Heart left ventricle (tissue), 13 donors: ENCODE results near the gene MAPK8.

Source experiments
- CTCF ChIP-seq, 12 donors: fragments of 200-600 bp; sonication (generic) in 4 of 12; IDR thresholded peaks; one replicate each; pipeline versions ENCODE4 v1.5.0 to v1.8.0; 2018 to 2022; ENCODE audit warnings: antibody characterized with exemption in 12 of 12, mild to moderate bottlenecking in 5 of 12
- POLR2A ChIP-seq, 2 donors: fragments of 450-650 bp; IDR thresholded peaks; one replicate each; pipeline ENCODE4 v1.6.1; 2017; ENCODE audit warnings: antibody characterized with exemption in 2 of 2, mild to moderate bottlenecking in 2 of 2, moderate library complexity in 2 of 2
- donor health status: ischemic (EF 13 %, LVEDD 7.1; RV severe dilation, severe dysfunction).
- donor health status: DM: no; HTN: yes; CAD: no.
- donor health status: DM: no; HTN: no; CAD: no.
- donor health status: ischemic (EF 25% LVEDD 6.9; RV normal size, moderate dysfunction).
- donor health status: ischemic (EF 25% LVEDD 5.7; RV mildly dilated, moderate dysfunction).
- donor health status: ischemic (EF 35%, LVEDD 5.7; RV mildly dilated, moderate dysfunction).
- donor health status: nonischemic (EF 11% LVEDD 7.7; RV severe dilation, severe dysfunction).
- donor health status: DM: yes; HTN: yes; CAD: no.
- donor health status: PGD.
- donor health status: ischemic (EF 29% LVEDD 5.4; RV normal size, mild dysfunction).
- donor health status: nonischemic (EF 23%, LVEDD 6.1; RV moderate dilation, normal function).

GRCh38 chr10:48450233-48450740, 143.8 kb downstream of the MAPK8 start:
- no peak for TF ChIP-seq CTCF (IDR thresholded peaks at IDR 0.05)
- no peak for TF ChIP-seq POLR2A (IDR thresholded peaks at IDR 0.05)
